HG02623 (cell line): ENCODE results near the gene CERS3.

Source experiments
- ATAC-seq: cut with Tn5 transposase; IDR thresholded peaks from one replicate; pipeline ENCODE4 v1.9.1; 2021; ENCODE audit warnings: moderate library complexity; ENCODE audit not compliant: unreplicated experiment

The CERS3 gene

DNA sequence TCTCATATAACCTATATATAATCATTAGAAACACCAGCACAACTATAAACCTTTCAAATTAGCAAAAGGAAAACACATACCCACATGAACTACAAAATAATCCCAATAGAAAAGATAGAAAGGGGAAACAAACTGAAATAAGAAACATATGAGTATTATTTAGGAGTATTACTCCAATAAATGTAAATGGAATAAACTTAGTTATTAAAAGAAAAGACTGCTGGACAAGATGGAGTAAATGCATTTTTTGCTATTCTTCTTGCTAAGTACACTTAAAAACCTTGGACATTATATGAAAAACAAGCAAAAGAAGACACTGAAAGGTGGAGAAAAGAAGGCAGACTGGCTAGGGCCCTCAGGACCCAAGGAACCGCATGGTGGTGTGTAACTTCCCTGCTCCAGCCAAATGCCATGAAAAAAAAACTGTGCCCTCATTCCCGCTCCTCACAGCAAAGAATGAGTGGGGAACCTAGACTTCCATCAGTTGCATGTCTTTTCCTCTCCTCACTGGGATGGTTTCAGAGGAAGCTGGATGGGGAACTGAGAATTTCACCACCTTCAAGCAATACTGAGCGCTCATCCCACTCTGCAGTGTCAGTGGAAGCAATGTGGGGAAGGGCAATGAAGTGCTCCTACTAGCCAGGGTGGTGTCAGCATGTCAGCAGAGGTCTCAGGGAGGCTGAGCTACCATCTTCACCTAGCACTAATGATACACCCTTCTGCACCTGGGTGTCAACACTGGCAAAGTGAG is 143.3 kb downstream of the CERS3 start:
- no peak for ATAC-seq

DNA sequence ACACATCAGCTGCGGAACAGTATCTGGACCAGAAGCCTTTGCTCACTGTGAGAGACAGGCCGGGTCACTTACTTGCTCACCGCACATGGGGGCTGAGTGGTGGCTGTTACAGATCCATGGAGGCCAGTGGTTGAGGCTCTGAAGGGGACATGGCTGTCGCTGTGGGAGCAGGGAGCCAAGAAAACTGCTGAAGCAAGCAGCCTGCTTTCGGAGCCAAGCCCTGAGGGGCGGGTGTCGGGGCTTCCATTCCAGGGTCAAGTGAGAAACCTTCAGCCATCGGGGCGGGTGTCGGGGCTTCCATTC is 144.7 kb downstream of the CERS3 start:
- ATAC-seq, result no peak

DNA sequence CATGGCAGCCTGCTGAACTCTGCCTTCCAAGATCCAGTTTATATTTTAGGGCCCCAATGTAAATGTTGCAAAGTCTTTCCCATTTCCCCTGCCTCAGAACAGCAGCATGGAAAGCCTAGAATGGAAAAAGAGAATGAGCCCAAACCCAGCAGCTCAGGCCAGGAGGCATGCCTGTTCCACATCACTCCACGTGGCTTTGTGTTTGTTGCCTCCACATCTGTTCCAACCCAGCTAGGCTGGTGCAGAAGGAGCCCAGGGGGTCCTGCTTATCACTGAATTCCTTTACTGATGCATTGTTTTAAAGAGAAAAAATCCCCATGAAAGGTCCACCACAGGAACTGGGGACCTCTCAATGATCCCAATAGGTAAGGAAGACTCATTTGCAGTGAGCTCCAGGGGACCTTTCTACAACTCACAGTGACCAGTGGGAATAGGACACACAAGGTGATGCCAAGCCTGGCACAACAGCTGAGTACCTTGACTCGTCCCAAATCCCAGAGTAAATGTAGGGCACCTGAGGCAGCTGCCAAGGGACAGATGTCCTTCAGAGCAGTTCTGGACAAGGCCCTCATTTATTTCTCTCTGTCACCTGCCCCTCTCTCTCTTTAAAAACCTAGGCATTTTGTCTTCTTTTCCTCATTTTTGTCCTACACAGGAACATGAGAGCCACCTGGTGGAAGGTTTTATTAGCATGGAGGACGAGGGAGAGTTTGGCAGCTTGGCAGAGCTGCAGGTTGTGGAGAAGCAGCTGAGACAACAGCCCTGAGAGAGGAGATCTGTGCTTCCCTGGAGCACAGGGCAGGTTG is 145.2 kb downstream of the CERS3 start:
- ATAC-seq, result no peak

DNA sequence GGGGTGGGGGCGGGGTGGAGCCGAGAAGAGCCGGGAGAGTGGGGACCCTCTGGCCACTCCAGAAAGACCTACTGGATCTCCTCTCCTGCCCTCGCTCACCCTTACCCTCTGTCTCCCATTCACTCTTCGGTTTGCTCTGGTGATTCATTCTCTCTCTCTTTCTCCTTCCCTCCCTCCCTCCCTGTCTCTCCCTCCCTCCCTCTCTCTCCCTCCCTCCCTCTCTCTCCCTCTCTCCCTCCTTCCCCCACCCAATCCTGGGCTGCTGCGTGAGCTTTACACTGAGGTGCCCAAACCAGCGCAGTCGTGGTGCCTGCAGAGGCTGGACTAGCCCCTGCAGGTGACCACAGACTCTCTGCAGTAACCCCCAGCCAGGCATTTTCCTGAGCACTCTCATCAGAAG is 154.8 kb downstream of the CERS3 start:
- no peak for ATAC-seq

DNA sequence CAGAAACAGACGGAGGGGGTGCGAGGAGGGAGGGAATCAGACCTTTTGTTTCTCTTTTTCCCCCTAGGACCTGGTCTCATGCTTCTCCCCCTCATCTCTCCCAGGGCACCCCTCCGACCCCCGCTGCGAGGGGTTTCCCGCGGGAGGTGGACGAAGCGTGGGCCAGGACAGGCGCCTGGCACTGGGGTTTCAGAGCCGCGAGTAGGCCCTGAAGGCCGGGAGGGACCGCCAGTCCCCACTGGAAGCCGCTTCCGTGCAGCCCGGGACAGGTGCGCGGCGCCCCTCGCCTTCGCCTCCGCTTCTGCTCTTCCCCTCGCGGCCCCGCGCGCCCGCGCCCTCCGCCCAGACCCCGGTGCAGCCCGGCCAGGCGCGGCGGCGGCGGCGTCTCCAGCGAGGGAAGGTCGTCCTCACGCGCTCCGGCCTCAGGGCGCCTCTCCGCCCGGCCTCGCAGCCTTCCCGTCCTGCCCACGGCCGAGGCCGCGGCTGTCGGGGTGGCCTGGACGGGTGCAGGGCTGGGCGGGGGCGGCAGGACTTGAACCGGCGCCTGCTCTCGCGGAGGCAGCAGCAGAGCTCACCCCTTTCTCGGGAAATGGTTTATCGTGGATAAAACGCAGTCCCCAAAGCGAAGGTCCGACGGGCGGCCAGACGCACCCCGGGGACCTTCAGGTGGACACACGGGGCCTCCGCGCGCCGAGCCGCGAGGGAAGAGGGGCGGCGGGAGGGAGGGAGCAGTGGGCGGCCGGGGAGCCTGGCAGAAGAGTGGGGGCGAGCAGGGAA is 155.4 kb downstream of the CERS3 start:
- no peak for ATAC-seq

DNA sequence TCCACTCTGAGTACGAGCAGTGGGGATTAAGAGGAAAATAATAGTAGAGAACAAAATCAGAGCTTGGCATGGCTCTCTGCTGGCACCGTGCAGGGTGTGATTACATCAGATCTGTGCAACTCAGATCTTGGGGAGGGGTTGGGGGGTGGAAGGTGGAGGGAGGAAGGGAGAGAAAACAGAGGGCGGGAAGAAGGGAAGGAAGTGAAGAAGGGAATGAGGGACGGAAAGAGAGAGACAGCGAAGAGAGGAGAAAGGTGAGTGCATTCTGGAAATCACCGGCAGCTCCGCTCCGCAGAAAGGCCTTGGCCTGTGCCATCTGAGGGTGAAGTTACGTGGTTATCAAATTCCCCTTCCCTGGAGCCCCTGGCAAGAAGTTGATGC is 156.0 kb downstream of the CERS3 start:
- no peak for ATAC-seq

DNA sequence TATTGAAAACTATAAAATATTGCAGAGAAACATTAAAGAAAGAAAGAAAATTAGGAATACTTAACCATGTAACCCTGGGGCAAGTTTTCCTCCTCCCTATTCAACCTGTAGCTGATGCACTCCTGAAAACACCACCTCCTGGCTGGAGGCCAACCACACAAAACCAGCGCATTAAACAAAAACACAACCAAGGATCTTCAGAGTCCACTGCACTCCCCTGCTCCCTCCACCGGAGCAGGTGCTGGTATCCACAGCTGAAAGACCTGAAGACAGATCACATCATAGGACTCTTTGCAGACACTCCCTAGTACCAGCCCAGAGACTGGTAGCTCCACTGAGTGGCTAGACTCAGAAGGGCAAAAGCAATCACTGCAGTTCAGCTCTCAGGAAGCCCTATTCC is 173.4 kb downstream of the CERS3 start:
- ATAC-seq, result no peak

DNA sequence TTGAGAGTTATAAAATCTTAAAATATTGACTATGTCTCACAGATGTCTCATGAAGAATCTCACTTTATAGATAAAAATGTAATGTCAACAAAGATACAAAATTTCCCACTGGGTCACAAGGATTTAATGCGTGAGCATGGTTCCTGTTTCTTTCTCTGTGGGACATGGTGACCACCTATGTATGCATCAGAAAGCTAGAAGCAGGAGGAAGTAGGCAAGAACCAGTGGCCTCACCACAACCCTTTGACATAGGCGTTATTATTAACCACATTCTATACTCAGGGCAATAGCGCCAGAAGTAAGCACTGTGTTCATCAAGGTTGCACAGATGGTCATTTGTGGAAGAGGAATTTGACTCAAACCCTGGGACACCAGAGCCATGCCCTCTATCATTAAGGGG is 175.3 kb downstream of the CERS3 start:
- no peak for ATAC-seq

DNA sequence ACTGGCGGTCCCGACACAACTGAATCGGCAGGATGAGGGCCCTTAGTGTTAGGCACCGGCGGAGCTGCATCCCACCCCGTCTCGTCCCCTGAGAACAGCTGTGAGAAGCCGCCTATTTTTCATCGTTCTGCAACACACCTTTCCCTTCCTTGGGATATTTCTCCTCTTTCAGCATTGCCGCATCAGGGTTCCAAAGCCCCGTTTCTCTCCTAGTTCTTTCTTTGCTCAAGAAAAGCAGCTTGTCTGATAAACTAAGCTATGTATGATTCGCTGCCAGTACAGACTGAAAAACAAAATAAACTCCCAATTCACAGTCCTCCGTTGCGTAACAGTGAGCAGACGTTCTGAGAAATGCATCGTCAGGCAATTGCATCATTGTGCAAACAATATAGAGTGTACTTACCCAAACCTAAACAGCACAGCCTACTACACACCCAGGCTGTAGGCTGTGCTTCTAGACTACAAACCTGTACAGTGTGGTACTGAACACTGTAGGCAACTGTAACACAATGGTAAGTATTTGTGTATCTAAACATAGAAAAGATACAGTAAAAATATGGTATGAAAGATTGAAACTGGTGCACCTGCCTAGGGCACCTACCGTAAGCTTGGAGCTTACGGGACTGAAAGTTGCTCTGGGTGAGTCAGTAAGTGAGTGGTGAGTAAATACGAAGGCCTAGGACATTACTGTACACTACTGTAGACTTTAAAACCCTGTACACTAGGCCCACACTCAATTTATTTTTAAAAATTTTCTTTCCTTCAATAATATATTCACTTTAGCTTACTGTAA is 178.1 kb downstream of the CERS3 start:
- ATAC-seq, result no peak
